DMS 273 (cell line): ENCODE measurements around the gene SDE2.

Source experiments
- DNase-seq: peaks from one replicate; lab custom pipeline; 2025; ENCODE audit not compliant: unreplicated experiment; lab: John Stamatoyannopoulos, UW

The SDE2 gene

GRCh38 chr1:225999227-225999911 is at the start of gene SDE2:
Gene SDE2 (minus strand): TSS chr1:225999343. CDS start chr1:225999312, 31 bp downstream.
- peak; percentile 100 for DNase-seq

GRCh38 chr1:226048886-226049285 is 49.7 kb upstream of the SDE2 start:
- DNase-seq, result no peak

GRCh38 chr1:226047495-226047894 is 48.4 kb upstream of the SDE2 start:
- DNase-seq, result no peak

- no peak for DNase-seq
These were observed 47.1 kb upstream of the SDE2 start for GRCh38 chr1:226046240-226046639.

- no peak for DNase-seq
These were observed 45.5 kb upstream of the SDE2 start for GRCh38 chr1:226044514-226045101.

- no peak for DNase-seq
These were observed 42.3 kb upstream of the SDE2 start for GRCh38 chr1:226041419-226041818.

GRCh38 chr1:226038661-226039060 is 39.5 kb upstream of the SDE2 start:
- no peak for DNase-seq

- DNase-seq, result no peak
These were observed 36.8 kb upstream of the SDE2 start for GRCh38 chr1:226035915-226036314.

- peak; percentile 71 for DNase-seq
These were observed 35.3 kb upstream of the SDE2 start for GRCh38 chr1:226034482-226034881.

- DNase-seq, result no peak
These were observed 34.8 kb upstream of the SDE2 start for GRCh38 chr1:226033991-226034390.

- DNase-seq, result no peak
These were observed 34.4 kb upstream of the SDE2 start for GRCh38 chr1:226033582-226033981.

- peak; percentile 38 for DNase-seq
These were observed 30.6 kb upstream of the SDE2 start for GRCh38 chr1:226029568-226030225.

GRCh38 chr1:226029093-226029496 is 30.0 kb upstream of the SDE2 start:
- no peak for DNase-seq

- DNase-seq, result no peak
These were observed 28.5 kb upstream of the SDE2 start for GRCh38 chr1:226027538-226028217.

- DNase-seq, result no peak
These were observed 27.7 kb upstream of the SDE2 start for GRCh38 chr1:226026833-226027232.

GRCh38 chr1:226023735-226024134 is 24.6 kb upstream of the SDE2 start:
- no peak for DNase-seq

- DNase-seq, result no peak
These were observed 22.7 kb upstream of the SDE2 start for GRCh38 chr1:226021801-226022200.

- no peak for DNase-seq
These were observed 22.3 kb upstream of the SDE2 start for GRCh38 chr1:226021401-226021800.

GRCh38 chr1:226019572-226019971 is 20.4 kb upstream of the SDE2 start:
- no peak for DNase-seq

- no peak for DNase-seq
These were observed 17.9 kb upstream of the SDE2 start for GRCh38 chr1:226017070-226017469.

GRCh38 chr1:226009650-226010044 is 10.5 kb upstream of the SDE2 start:
- peak; percentile 77 for DNase-seq
